A375 (cell line): ENCODE data around the gene AKIRIN2. TPM values are rescaled to one million over a fixed set of nuclear protein-coding genes. Genes with fewer than 3 reads are reported as not detected.

ENCODE experiments used
- small RNA-seq: library from RNA; depleted of rRNA; stranded (forward); fragments of <200 nt; gene quantifications from one replicate; pipeline ENCODE3, GENCODE V24; 2014
- total RNA-seq: library from RNA; depleted of rRNA; stranded (reverse); fragments of >200 nt; shearing (Covaris generic); gene quantifications from 2 replicates; pipeline ENCODE4 v1.2.3, GENCODE V29; 2014; rRNA removed

The AKIRIN2 gene
- total RNA-seq: 22.8 and 26.7 TPM in 2 replicates

GRCh38 chr6:87701676-87702588, at the start of gene AKIRIN2:
TSS of gene AKIRIN2 (minus strand) at chr6:87702233. CDS start at chr6:87701684, 549 bp downstream.

Small RNA genes lying within 50 kb of the gene (small RNA-seq; reads per million reads assigned to genes)
- not detected for gene RF01210

Other genes with a start within 250 kb of the AKIRIN2 start
- gene SLC35A1, start 229.3 kb downstream of the AKIRIN2 start, total RNA-seq: 7.2 and 7.4 TPM in 2 replicates
- gene RARS2, start 112.2 kb downstream of the AKIRIN2 start, total RNA-seq: 21.4 and 26.6 TPM in 2 replicates
- 10.9 and 12.4 TPM in 2 replicates for gene ORC3, start 112.1 kb downstream of the AKIRIN2 start, total RNA-seq